ENCODE data around the gene ARHGAP25. TPM values are rescaled to one million over a fixed set of nuclear protein-coding genes. Genes with fewer than 3 reads are reported as not detected.

ARHGAP25 gene
- total RNA-seq, 6 donors from 2014 or later = 13.2 to 36.1 (median 26.3) TPM

- Histone ChIP-seq H3K4me1 (peaks cover 7 to 21% (median 13%) of the 10 kb centered on the region in 4 donors), H3K36me3 (no peaks in the 10 kb centered on the region)
- peak in 1 of 2 donors; percentile 28 for DNase-seq
Measured at GRCh38 chr2:68746408-68746807, 11.8 kb downstream of the ARHGAP25 start.

DNA sequence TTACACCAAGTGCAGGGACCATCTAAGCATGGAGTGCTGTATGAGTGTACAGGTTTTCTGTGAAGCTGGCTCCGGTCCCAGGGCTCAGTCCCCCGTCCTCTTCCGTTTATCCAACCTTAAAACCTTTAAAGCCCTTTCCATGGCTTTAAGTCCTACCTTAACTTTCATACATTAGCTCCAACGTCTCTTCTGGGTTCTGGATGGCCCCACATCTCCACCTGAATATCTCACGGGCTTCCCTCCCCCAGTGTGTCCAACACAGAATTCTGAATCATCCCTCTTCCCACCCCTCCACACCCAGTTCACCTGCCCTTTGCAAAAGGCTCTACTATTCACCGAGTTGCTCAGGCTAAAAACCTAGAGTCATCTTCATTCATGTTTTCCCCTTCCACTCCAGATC, 12.8 kb downstream of the ARHGAP25 start:
- peaks cover 0 to 23% (median 11%) of the 10 kb centered on the region in 4 donors for H3K4me1 ChIP-seq
- 88 to 89% methylated on average over 6 of the region's 6 CpGs for WGBS, 2 donors
- H3K27ac ChIP-seq = peak overlapping the region in 1 of 4 donors; percentile 8
- no peak for ATAC-seq (ENCODE audit: low FRiP score in 2 of 2)
- H3K27me3 ChIP-seq = no peaks in the 10 kb centered on the region
- no peaks in the 10 kb centered on the region for H3K9me3 ChIP-seq
- TF ChIP-seq, protein P1, sequence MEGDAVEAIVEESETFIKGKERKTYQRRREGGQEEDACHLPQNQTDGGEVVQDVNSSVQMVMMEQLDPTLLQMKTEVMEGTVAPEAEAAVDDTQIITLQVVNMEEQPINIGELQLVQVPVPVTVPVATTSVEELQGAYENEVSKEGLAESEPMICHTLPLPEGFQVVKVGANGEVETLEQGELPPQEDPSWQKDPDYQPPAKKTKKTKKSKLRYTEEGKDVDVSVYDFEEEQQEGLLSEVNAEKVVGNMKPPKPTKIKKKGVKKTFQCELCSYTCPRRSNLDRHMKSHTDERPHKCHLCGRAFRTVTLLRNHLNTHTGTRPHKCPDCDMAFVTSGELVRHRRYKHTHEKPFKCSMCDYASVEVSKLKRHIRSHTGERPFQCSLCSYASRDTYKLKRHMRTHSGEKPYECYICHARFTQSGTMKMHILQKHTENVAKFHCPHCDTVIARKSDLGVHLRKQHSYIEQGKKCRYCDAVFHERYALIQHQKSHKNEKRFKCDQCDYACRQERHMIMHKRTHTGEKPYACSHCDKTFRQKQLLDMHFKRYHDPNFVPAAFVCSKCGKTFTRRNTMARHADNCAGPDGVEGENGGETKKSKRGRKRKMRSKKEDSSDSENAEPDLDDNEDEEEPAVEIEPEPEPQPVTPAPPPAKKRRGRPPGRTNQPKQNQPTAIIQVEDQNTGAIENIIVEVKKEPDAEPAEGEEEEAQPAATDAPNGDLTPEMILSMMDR (IDR thresholded peaks at IDR 0.05) = no peak
- no peak for TF ChIP-seq POLR2AphosphoS5 (IDR thresholded peaks at IDR 0.05)
- TF ChIP-seq POLR2A (IDR thresholded peaks at IDR 0.05) = no peak
- no peak for TF ChIP-seq EP300 (IDR thresholded peaks at IDR 0.05)
- no peak for DNase-seq
- no peak overlapping the region for H3K4me3 ChIP-seq
- no peaks in the 10 kb centered on the region for H3K36me3 ChIP-seq

More at GRCh38 chr2:68746408-68746807, 11.8 kb downstream of the ARHGAP25 start:
- no peaks in the 10 kb centered on the region for H3K9me3 ChIP-seq
- ATAC-seq (ENCODE audit: low FRiP score in 2 of 2) = no peak
- H3K4me3 ChIP-seq = no peak overlapping the region
- TF ChIP-seq POLR2AphosphoS5 (IDR thresholded peaks at IDR 0.05) (no peak), POLR2A (IDR thresholded peaks at IDR 0.05) (no peak), EP300 (IDR thresholded peaks at IDR 0.05) (no peak)
- TF ChIP-seq, protein P1 (IDR thresholded peaks at IDR 0.05) = no peak
- WGBS, 2 donors = 87 to 90% methylated on average over 11 of the region's 11 CpGs
- no peak overlapping the region for H3K27ac ChIP-seq
- no peaks in the 10 kb centered on the region for H3K27me3 ChIP-seq

DNA sequence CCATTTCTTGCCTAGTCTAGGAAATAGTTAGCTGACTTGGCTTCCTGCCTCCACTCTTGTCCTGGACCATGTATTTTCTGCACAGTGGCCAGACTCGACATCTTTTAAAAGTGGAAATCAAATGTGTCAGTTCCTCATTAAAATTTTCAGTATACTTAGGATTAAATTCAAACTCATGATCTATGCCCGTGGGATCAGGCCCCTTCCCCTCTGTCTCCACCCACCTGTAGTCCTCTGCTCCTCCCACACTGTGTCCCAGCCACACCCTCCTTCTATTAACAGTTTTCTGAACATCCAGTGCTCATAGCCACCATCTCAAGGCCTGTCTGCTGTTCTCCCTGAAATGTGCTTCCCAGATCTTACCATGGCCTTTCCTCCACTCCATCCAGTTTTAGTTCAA, 13.3 kb downstream of the ARHGAP25 start:
- H3K27me3 ChIP-seq = no peaks in the 10 kb centered on the region
- 25 to 35% methylated on average over 2 of the region's 2 CpGs for WGBS, 2 donors
- H3K4me1 ChIP-seq = peaks cover 0 to 27% (median 10%) of the 10 kb centered on the region in 4 donors
- no peaks in the 10 kb centered on the region for H3K36me3 ChIP-seq
- H3K4me3 ChIP-seq = no peak overlapping the region
- ATAC-seq (ENCODE audit: low FRiP score in 2 of 2) (no peak), DNase-seq (no peak)
- TF ChIP-seq POLR2AphosphoS5 (IDR thresholded peaks at IDR 0.05) (no peak), POLR2A (IDR thresholded peaks at IDR 0.05) (no peak), EP300 (IDR thresholded peaks at IDR 0.05) (no peak)
- TF ChIP-seq, protein P1 (IDR thresholded peaks at IDR 0.05) = no peak
- no peaks in the 10 kb centered on the region for H3K9me3 ChIP-seq
- no peak overlapping the region for H3K27ac ChIP-seq

GRCh38 chr2:68748568-68748967, 14.0 kb downstream of the ARHGAP25 start:
- 82 to 95% methylated on average over 1 of the region's 1 CpG for WGBS, 2 donors
- Histone ChIP-seq H3K27ac (peak overlapping the region in 1 of 4 donors; percentile 7), H3K36me3 (no peaks in the 10 kb centered on the region), H3K4me1 (peaks cover 6 to 33% (median 11%) of the 10 kb centered on the region in 4 donors), H3K9me3 (no peaks in the 10 kb centered on the region), H3K27me3 (no peaks in the 10 kb centered on the region), H3K4me3 (no peak overlapping the region)
- TF ChIP-seq POLR2A (IDR thresholded peaks at IDR 0.05) = no peak
- TF ChIP-seq, protein P1 (IDR thresholded peaks at IDR 0.05) = no peak
- no peak for TF ChIP-seq EP300 (IDR thresholded peaks at IDR 0.05)
- no peak for TF ChIP-seq POLR2AphosphoS5 (IDR thresholded peaks at IDR 0.05)
- no peak for ATAC-seq (ENCODE audit: low FRiP score in 2 of 2)
- DNase-seq = no peak

DNA sequence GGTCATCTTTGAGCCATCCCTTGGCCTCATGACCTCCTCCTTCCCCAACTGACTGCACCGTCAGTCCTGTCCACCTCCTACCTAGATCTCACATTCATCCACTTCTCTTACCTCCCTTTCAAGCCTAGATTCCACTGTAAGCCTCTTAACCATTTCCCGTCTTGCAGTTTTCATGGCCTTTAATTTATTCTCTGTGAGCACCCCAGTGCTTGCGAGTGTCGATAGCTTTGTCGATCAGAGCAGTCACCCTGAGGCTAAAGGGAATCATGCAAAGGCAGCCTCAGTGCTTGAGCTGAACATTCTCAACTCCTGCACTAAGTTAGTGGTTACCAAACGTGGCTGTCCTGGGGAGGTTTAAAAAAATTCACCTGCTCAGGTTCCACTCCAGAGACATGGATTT, 14.7 kb downstream of the ARHGAP25 start:
- no peak for ATAC-seq (ENCODE audit: low FRiP score in 2 of 2)
- Histone ChIP-seq H3K4me1 (peaks cover 10 to 36% (median 13%) of the 10 kb centered on the region in 4 donors), H3K9me3 (no peaks in the 10 kb centered on the region), H3K27ac (no peak overlapping the region), H3K4me3 (no peak overlapping the region), H3K27me3 (no peaks in the 10 kb centered on the region), H3K36me3 (no peaks in the 10 kb centered on the region)
- TF ChIP-seq POLR2A (IDR thresholded peaks at IDR 0.05) = no peak
- TF ChIP-seq EP300 (IDR thresholded peaks at IDR 0.05) = no peak
- TF ChIP-seq, protein P1 (IDR thresholded peaks at IDR 0.05) = no peak
- no peak for TF ChIP-seq POLR2AphosphoS5 (IDR thresholded peaks at IDR 0.05)
- WGBS, 2 donors = 91 to 95% methylated on average over 6 of the region's 6 CpGs
- no peak for DNase-seq

All from upper lobe of left lung (tissue), 6 donors.